ENCODE results near the gene ASTN1.

Gene ASTN1

GRCh38 chr1:177023249-177023648 is 141.3 kb downstream of the ASTN1 start:
- ChIA-PET CTCF (no interaction called here), POLR2A (no interaction called here)

GRCh38 chr1:177021687-177022086 is 142.8 kb downstream of the ASTN1 start:
- CTCF ChIA-PET, result no interaction called here
- POLR2A ChIA-PET, result no interaction called here
- no peak for TF ChIP-seq CTCF (IDR thresholded peaks at IDR 0.05; ENCODE audit: control extremely low read depth, extremely low read depth, low read depth, missing control alignments)
- no peak for DNase-seq (ENCODE audit: extremely low spot score)

More at GRCh38 chr1:177023249-177023648, 141.3 kb downstream of the ASTN1 start:
- DNase-seq (ENCODE audit: extremely low spot score), result no peak
- TF ChIP-seq CTCF (IDR thresholded peaks at IDR 0.05; ENCODE audit: control extremely low read depth, extremely low read depth, low read depth, missing control alignments), result no peak

- DNase-seq (ENCODE audit: extremely low spot score), result no peak
- TF ChIP-seq CTCF (IDR thresholded peaks at IDR 0.05; ENCODE audit: control extremely low read depth, extremely low read depth, low read depth, missing control alignments), result no peak
- ChIA-PET POLR2A (no interaction called here), CTCF (no interaction called here)
Observed at GRCh38 chr1:177020851-177021589, 143.5 kb downstream of the ASTN1 start.

- TF ChIP-seq CTCF (IDR thresholded peaks at IDR 0.05; ENCODE audit: control extremely low read depth, extremely low read depth, low read depth, missing control alignments), result no peak
- DNase-seq (ENCODE audit: extremely low spot score), result no peak
- ChIA-PET CTCF (interaction anchor here (1.7 kb wide), 1 partner anchor 10 kb away, joined by 4 read pairs; no protein-coding TSS in a partner anchor), POLR2A (no interaction called here)
Observed at GRCh38 chr1:177017287-177017852, 147.1 kb downstream of the ASTN1 start.

GRCh38 chr1:177014325-177014724 is 150.2 kb downstream of the ASTN1 start:
- ChIA-PET CTCF (interaction anchor here (0.8 kb wide), 1 partner anchor 10 kb away, joined by 3 read pairs; no protein-coding TSS in a partner anchor), POLR2A (no interaction called here)
- DNase-seq (ENCODE audit: extremely low spot score), result no peak
- TF ChIP-seq CTCF (IDR thresholded peaks at IDR 0.05; ENCODE audit: control extremely low read depth, extremely low read depth, low read depth, missing control alignments), result no peak

GRCh38 chr1:177012342-177012925 is 152.1 kb downstream of the ASTN1 start:
- ChIA-PET CTCF (no interaction called here), POLR2A (no interaction called here)
- no peak for DNase-seq (ENCODE audit: extremely low spot score)
- no peak for TF ChIP-seq CTCF (IDR thresholded peaks at IDR 0.05; ENCODE audit: control extremely low read depth, extremely low read depth, low read depth, missing control alignments)

Data from GM10248 (cell line).